BLaER1 (cell line): Measurements from ENCODE around the gene MRPS14.

Source experiments
- H3K27ac ChIP-seq: shearing (Covaris generic); formaldehyde crosslinking; 2 replicates; pipeline ENCODE4 v1.8.1; 2022
- H3K27me3 ChIP-seq: shearing (Covaris generic); formaldehyde crosslinking; 2 replicates; pipeline ENCODE4 v1.8.1; 2022
- H3K36me3 ChIP-seq: shearing (Covaris generic); formaldehyde crosslinking; 2 replicates; pipeline ENCODE4 v1.8.1; 2022
- H3K4me1 ChIP-seq: shearing (Covaris generic); formaldehyde crosslinking; 2 replicates; pipeline ENCODE4 v1.8.1; 2022
- H3K4me2 ChIP-seq: shearing (Covaris generic); formaldehyde crosslinking; 2 replicates; pipeline ENCODE4 v1.8.1; 2022
- H3K4me3 ChIP-seq: shearing (Covaris generic); formaldehyde crosslinking; 2 replicates; pipeline ENCODE4 v1.8.1; 2022
- H3K9ac ChIP-seq: shearing (Covaris generic); formaldehyde crosslinking; 2 replicates; pipeline ENCODE4 v1.8.1; 2022
- H3K9me3 ChIP-seq: shearing (Covaris generic); formaldehyde crosslinking; 2 replicates; pipeline ENCODE4 v1.8.1; 2022
- H4K20me1 ChIP-seq: shearing (Covaris generic); formaldehyde crosslinking; 2 replicates; pipeline ENCODE4 v1.8.1; 2022
- Cebpa-rat ChIP-seq: shearing (Covaris generic); IDR thresholded peaks from 2 replicates; pipeline ENCODE4 v1.8.1; 2022

Gene MRPS14

DNA sequence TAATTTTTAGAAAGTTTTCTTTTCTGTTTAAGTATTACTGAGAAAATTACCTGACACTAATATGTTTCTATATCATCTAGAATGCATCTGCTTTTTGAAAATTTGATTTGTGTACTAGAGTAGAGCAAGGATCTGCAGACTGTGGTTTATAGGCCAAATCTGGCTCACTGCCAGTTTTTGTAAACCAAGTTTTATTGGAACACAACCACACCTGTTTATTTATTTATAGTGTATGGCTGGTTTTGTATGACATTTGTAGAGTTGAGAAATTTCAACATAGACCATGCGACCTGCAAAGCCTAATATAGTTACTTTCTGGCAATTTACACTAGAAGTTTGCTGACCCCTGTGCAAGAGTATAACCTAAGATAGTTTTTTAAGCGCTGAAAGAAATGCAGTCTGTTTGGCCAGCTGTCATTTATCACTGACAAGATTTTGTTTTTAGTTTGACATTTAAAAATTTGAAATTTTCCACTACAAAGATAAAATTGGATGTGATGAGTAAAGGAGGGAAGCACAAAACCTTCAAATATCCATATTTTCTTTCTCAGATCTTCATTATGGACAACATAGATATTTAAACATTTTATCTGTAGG, 59.6 kb downstream of the MRPS14 start:
- Histone ChIP-seq H3K4me1 (peaks cover 49% of the 10 kb centered on the region), H4K20me1 (no peaks in the 10 kb centered on the region), H3K9me3 (no peaks in the 10 kb centered on the region), H3K36me3 (no peaks in the 10 kb centered on the region), H3K4me2 (peak overlapping the region; percentile 42), H3K4me3 (no peak overlapping the region), H3K27ac (no peak overlapping the region), H3K9ac (no peak overlapping the region), H3K27me3 (no peaks in the 10 kb centered on the region)
- TF ChIP-seq Cebpa-rat = no peak
